ENCODE results near the gene GNG12. TPM values are rescaled to one million over a fixed set of nuclear protein-coding genes. Genes with fewer than 3 reads are reported as not detected.

The GNG12 gene
- total and polyA plus RNA-seq, 2 donors (not counting 1 experiment from before 2014, with no cell fraction given), result not detected

- no peak overlapping the region for H3K4me2 ChIP-seq (replicated peaks; ENCODE audit: low read depth, low read length, poor library complexity, severe bottlenecking)
- CTCF ChIA-PET, result interaction anchor here (2.8 kb wide), 1 partner anchor 20 kb away, joined by 22 read pairs; no protein-coding TSS in a partner anchor
These were observed 92.7 kb downstream of the GNG12 start for GRCh38 chr1:67740543-67740942.

GRCh38 chr1:67739361-67739760, 93.9 kb downstream of the GNG12 start:
- Histone ChIP-seq H3K4me3 (ENCODE audit: control extremely low read depth in 1 of 5, extremely low read depth in 1 of 5, insufficient read depth in 1 of 5, low read depth in 2 of 5, low read length in 4 of 5) (no peak overlapping the region), H3K36me3 (replicated peaks in 1 of 2; ENCODE audit: control extremely low read depth in 1 of 2, control insufficient read depth in 1 of 2, extremely low read depth in 1 of 2, insufficient read depth in 2 of 2, low read length in 1 of 2) (no peaks in the 10 kb centered on the region), H3K27me3 (replicated peaks in 1 of 4; ENCODE audit: control extremely low read depth in 1 of 4, control insufficient read depth in 3 of 4, insufficient read depth in 4 of 4, low read length in 3 of 4) (no peaks in the 10 kb centered on the region), H3K9me3 (ENCODE audit: control extremely low read depth in 1 of 3, control insufficient read depth in 2 of 3, insufficient read depth in 1 of 3, low read length in 2 of 3) (no peaks in the 10 kb centered on the region), H3K79me2 (ENCODE audit: control insufficient read depth, insufficient read depth, low read length) (no peaks in the 10 kb centered on the region), H3K27ac (ENCODE audit: low read length in 2 of 2) (no peak overlapping the region), H3K9ac (ENCODE audit: low read length) (no peak overlapping the region), H3K4me1 (ENCODE audit: control insufficient read depth in 2 of 2, insufficient read depth in 2 of 2, low read length in 2 of 2) (peaks cover 23 to 29% of the 10 kb centered on the region in 2 donors), H3K4me2 (replicated peaks; ENCODE audit: low read depth, low read length, poor library complexity, severe bottlenecking) (no peak overlapping the region), H4K20me1 (ENCODE audit: control insufficient read depth, insufficient read depth, low read length, poor library complexity, severe bottlenecking) (no peaks in the 10 kb centered on the region), H2AFZ (ENCODE audit: insufficient read depth, low read depth, low read length, poor library complexity, severe bottlenecking) (no peak overlapping the region)
- Mint-ChIP-seq H3K9me3 (ENCODE audit: insufficient read depth) (no peaks in the 10 kb centered on the region), H3K4me1 (peaks cover 31% of the 10 kb centered on the region), H3K27me3 (no peaks in the 10 kb centered on the region), H3K27ac (no peak overlapping the region), H3K4me3 (no peak overlapping the region)
- TF ChIP-seq EZH2 (IDR thresholded peaks at IDR 0.05; ENCODE audit: borderline replicate concordance, insufficient read depth, low read depth, low read length, poor library complexity, severe bottlenecking), result no peak
- no peak for TF ChIP-seq CTCF (IDR thresholded peaks at IDR 0.05)
- intact Hi-C loops (cut with micrococcal nuclease), result no loop called here
- WGBS (ENCODE audit: insufficient coverage), result 100% methylated on average over 5 of the region's 5 CpGs
- ChIA-PET POLR2A (no interaction called here), CTCF (interaction anchor here (1.3 to 2.0 kb wide), 3 partner anchors 20 to 207 kb away, joined by 3 to 6 read pairs (median 4); no protein-coding TSS in a partner anchor)
- no peak for DNase-seq
- no peak for ATAC-seq (ENCODE audit: low read depth)

More at GRCh38 chr1:67740543-67740942, 92.7 kb downstream of the GNG12 start:
- intact Hi-C loops (cut with micrococcal nuclease), result no loop called here
- Mint-ChIP-seq H3K27ac (no peak overlapping the region), H3K4me3 (no peak overlapping the region), H3K9me3 (ENCODE audit: insufficient read depth) (no peaks in the 10 kb centered on the region), H3K4me1 (peaks cover 22% of the 10 kb centered on the region), H3K27me3 (no peaks in the 10 kb centered on the region)
- no peak for TF ChIP-seq CTCF (IDR thresholded peaks at IDR 0.05)
- TF ChIP-seq EZH2 (IDR thresholded peaks at IDR 0.05; ENCODE audit: borderline replicate concordance, insufficient read depth, low read depth, low read length, poor library complexity, severe bottlenecking), result no peak
- Histone ChIP-seq H4K20me1 (ENCODE audit: control insufficient read depth, insufficient read depth, low read length, poor library complexity, severe bottlenecking) (no peaks in the 10 kb centered on the region), H3K4me1 (ENCODE audit: control insufficient read depth in 2 of 2, insufficient read depth in 2 of 2, low read length in 2 of 2) (peaks cover 15 to 17% of the 10 kb centered on the region in 2 donors), H3K36me3 (replicated peaks in 1 of 2; ENCODE audit: control extremely low read depth in 1 of 2, control insufficient read depth in 1 of 2, extremely low read depth in 1 of 2, insufficient read depth in 2 of 2, low read length in 1 of 2) (no peaks in the 10 kb centered on the region), H3K27ac (ENCODE audit: low read length in 2 of 2) (no peak overlapping the region), H3K9ac (ENCODE audit: low read length) (no peak overlapping the region), H3K27me3 (replicated peaks in 1 of 4; ENCODE audit: control extremely low read depth in 1 of 4, control insufficient read depth in 3 of 4, insufficient read depth in 4 of 4, low read length in 3 of 4) (no peaks in the 10 kb centered on the region), H2AFZ (ENCODE audit: insufficient read depth, low read depth, low read length, poor library complexity, severe bottlenecking) (no peak overlapping the region), H3K4me3 (ENCODE audit: control extremely low read depth in 1 of 5, extremely low read depth in 1 of 5, insufficient read depth in 1 of 5, low read depth in 2 of 5, low read length in 4 of 5) (no peak overlapping the region), H3K9me3 (ENCODE audit: control extremely low read depth in 1 of 3, control insufficient read depth in 2 of 3, insufficient read depth in 1 of 3, low read length in 2 of 3) (no peaks in the 10 kb centered on the region), H3K79me2 (ENCODE audit: control insufficient read depth, insufficient read depth, low read length) (no peaks in the 10 kb centered on the region)
- 100% methylated on average over 1 of the region's 3 CpGs for WGBS (ENCODE audit: insufficient coverage)
- no peak for ATAC-seq (ENCODE audit: low read depth)
- POLR2A ChIA-PET, result no interaction called here
- no peak for DNase-seq
